Measurements from ENCODE around the gene NMT1.

GRCh38 chr17:45106582-45106981 is 45.5 kb downstream of the NMT1 start:
- no peak for TF ChIP-seq CTCF (conservative IDR thresholded peaks at IDR 0.05; ENCODE audit: low read depth in 2 of 2)
- no peak for TF ChIP-seq ZNF331 (CRISPR knock-in tag; IDR thresholded peaks at IDR 0.05; ENCODE audit: low read depth)
